ENCODE measurements around the gene ZEB1. TPM values are rescaled to one million over a fixed set of nuclear protein-coding genes. Genes with fewer than 3 reads are reported as not detected.
"Not testable (repeated sequence)": the region's sequence is repeated elsewhere in the genome, so short reads cannot be mapped to it uniquely, and the experiment has no call there.

The ZEB1 gene
- total and polyA plus RNA-seq, 3 experiments from 2014 or later, result 34.7 to 38.0 (median 37.3) TPM

- Mint-ChIP-seq H3K9me3 (no peaks in the 10 kb centered on the region), H3K27me3 (no peaks in the 10 kb centered on the region), H3K27ac (no peak overlapping the region), H3K36me3 (peaks cover 0 to 5% (median 4%) of the 10 kb centered on the region in 3 donors), H3K4me1 (peaks cover 61 to 93% (median 87%) of the 10 kb centered on the region in 3 donors), H3K4me3 (no peak overlapping the region)
- no peak overlapping the region for H3K27ac ChIP-seq (ENCODE audit: low read depth, low read length)
- no peaks in the 10 kb centered on the region for H3K4me1 ChIP-seq (ENCODE audit: insufficient read depth, low read length)
- H3K27me3 ChIP-seq (ENCODE audit: insufficient read depth, low read length, poor library complexity, severe bottlenecking), result no peaks in the 10 kb centered on the region
- POLR2A ChIA-PET, result no interaction called here
- no peak for DNase-seq
- H3K9me3 ChIP-seq (ENCODE audit: low read length), result no peaks in the 10 kb centered on the region
- H3K36me3 ChIP-seq (ENCODE audit: insufficient read depth, low read length), result no peaks in the 10 kb centered on the region
- H3K4me3 ChIP-seq (ENCODE audit: low read length), result no peak overlapping the region
- CTCF ChIA-PET, result no interaction called here
Measured at GRCh38 chr10:31419394-31420063, 100.5 kb downstream of the ZEB1 start.

GRCh38 chr10:31421322-31421721, 102.3 kb downstream of the ZEB1 start:
- Histone ChIP-seq H3K9me3 (ENCODE audit: low read length) (no peaks in the 10 kb centered on the region), H3K27ac (ENCODE audit: low read depth, low read length) (no peak overlapping the region), H3K4me1 (ENCODE audit: insufficient read depth, low read length) (no peaks in the 10 kb centered on the region), H3K27me3 (ENCODE audit: insufficient read depth, low read length, poor library complexity, severe bottlenecking) (no peaks in the 10 kb centered on the region), H3K4me3 (ENCODE audit: low read length) (no peak overlapping the region), H3K36me3 (ENCODE audit: insufficient read depth, low read length) (no peaks in the 10 kb centered on the region)
- H3K27ac Mint-ChIP-seq, result no peak overlapping the region
- ChIA-PET POLR2A (interaction anchor here (0.7 kb wide), 1 partner anchor 325 kb away, joined by 3 read pairs; no protein-coding TSS in a partner anchor), CTCF (no interaction called here)
- H3K4me3 Mint-ChIP-seq, result no peak overlapping the region
- no peak for DNase-seq
- no peaks in the 10 kb centered on the region for H3K27me3 Mint-ChIP-seq
- H3K36me3 Mint-ChIP-seq, result peaks cover 0 to 7% (median 4%) of the 10 kb centered on the region in 3 donors
- no peaks in the 10 kb centered on the region for H3K9me3 Mint-ChIP-seq
- H3K4me1 Mint-ChIP-seq, result peaks cover 57 to 94% (median 87%) of the 10 kb centered on the region in 3 donors

- CTCF ChIA-PET, result no interaction called here
- H3K9me3 ChIP-seq (ENCODE audit: low read length), result no peaks in the 10 kb centered on the region
Measured at GRCh38 chr10:31422634-31423033, 103.6 kb downstream of the ZEB1 start.

GRCh38 chr10:31424473-31424872, 105.5 kb downstream of the ZEB1 start:
- H3K9me3 Mint-ChIP-seq, result peaks cover 0 to 8% (median 0%) of the 10 kb centered on the region in 5 donors
- DNase-seq, result no peak
- peaks cover 4 to 25% (median 10%) of the 10 kb centered on the region in 3 donors for H3K36me3 Mint-ChIP-seq
- no peak overlapping the region for H3K4me3 Mint-ChIP-seq
- H3K36me3 ChIP-seq (ENCODE audit: insufficient read depth, low read length), result no peaks in the 10 kb centered on the region
- no peak overlapping the region for H3K4me3 ChIP-seq (ENCODE audit: low read length)
- H3K27me3 ChIP-seq (ENCODE audit: insufficient read depth, low read length, poor library complexity, severe bottlenecking), result no peaks in the 10 kb centered on the region
- CTCF ChIA-PET, result no interaction called here
- no peaks in the 10 kb centered on the region for H3K9me3 ChIP-seq (ENCODE audit: low read length)
- POLR2A ChIA-PET, result no interaction called here
- peak overlapping the region in 1 of 8 donors; percentile 3 for H3K27ac Mint-ChIP-seq
- H3K4me1 Mint-ChIP-seq, result peaks cover 61 to 94% (median 83%) of the 10 kb centered on the region in 3 donors
- H3K27me3 Mint-ChIP-seq, result no peaks in the 10 kb centered on the region
- H3K27ac ChIP-seq (ENCODE audit: low read depth, low read length), result no peak overlapping the region
- no peaks in the 10 kb centered on the region for H3K4me1 ChIP-seq (ENCODE audit: insufficient read depth, low read length)

More at GRCh38 chr10:31422634-31423033, 103.6 kb downstream of the ZEB1 start:
- DNase-seq, result no peak
- POLR2A ChIA-PET, result no interaction called here
- Histone ChIP-seq H3K27me3 (ENCODE audit: insufficient read depth, low read length, poor library complexity, severe bottlenecking) (no peaks in the 10 kb centered on the region), H3K27ac (ENCODE audit: low read depth, low read length) (no peak overlapping the region), H3K36me3 (ENCODE audit: insufficient read depth, low read length) (no peaks in the 10 kb centered on the region), H3K4me1 (ENCODE audit: insufficient read depth, low read length) (no peaks in the 10 kb centered on the region), H3K4me3 (ENCODE audit: low read length) (no peak overlapping the region)
- no peak overlapping the region for H3K27ac Mint-ChIP-seq
- no peaks in the 10 kb centered on the region for H3K27me3 Mint-ChIP-seq
- peak overlapping the region in 1 of 7 donors; percentile 30 for H3K4me3 Mint-ChIP-seq
- peaks cover 0 to 8% (median 7%) of the 10 kb centered on the region in 3 donors for H3K36me3 Mint-ChIP-seq
- no peaks in the 10 kb centered on the region for H3K9me3 Mint-ChIP-seq
- peaks cover 54 to 92% (median 82%) of the 10 kb centered on the region in 3 donors for H3K4me1 Mint-ChIP-seq

- no peaks in the 10 kb centered on the region for H3K27me3 ChIP-seq (ENCODE audit: insufficient read depth, low read length, poor library complexity, severe bottlenecking)
- CTCF ChIA-PET, result no interaction called here
- H3K9me3 ChIP-seq (ENCODE audit: low read length), result no peaks in the 10 kb centered on the region
- Mint-ChIP-seq H3K27me3 (no peaks in the 10 kb centered on the region), H3K27ac (no peak overlapping the region), H3K9me3 (peaks cover 0 to 8% (median 0%) of the 10 kb centered on the region in 5 donors), H3K36me3 (peaks cover 4 to 25% (median 10%) of the 10 kb centered on the region in 3 donors), H3K4me1 (peaks cover 51 to 83% (median 65%) of the 10 kb centered on the region in 3 donors), H3K4me3 (no peak overlapping the region)
- no peaks in the 10 kb centered on the region for H3K4me1 ChIP-seq (ENCODE audit: insufficient read depth, low read length)
- no peak overlapping the region for H3K27ac ChIP-seq (ENCODE audit: low read depth, low read length)
- DNase-seq, result no peak
- H3K36me3 ChIP-seq (ENCODE audit: insufficient read depth, low read length), result no peaks in the 10 kb centered on the region
- POLR2A ChIA-PET, result no interaction called here
- no peak overlapping the region for H3K4me3 ChIP-seq (ENCODE audit: low read length)
Measured at GRCh38 chr10:31426401-31426800, 107.4 kb downstream of the ZEB1 start.

GRCh38 chr10:31427334-31427733, 108.3 kb downstream of the ZEB1 start:
- H3K4me3 Mint-ChIP-seq; H3K4me3 ChIP-seq (ENCODE audit: low read length); DNase-seq; H3K9me3 ChIP-seq (ENCODE audit: low read length); H3K27me3 Mint-ChIP-seq; H3K27ac Mint-ChIP-seq; H3K9me3 Mint-ChIP-seq; H3K27me3 ChIP-seq (ENCODE audit: insufficient read depth, low read length, poor library complexity, severe bottlenecking); H3K27ac ChIP-seq (ENCODE audit: low read depth, low read length); H3K36me3 ChIP-seq (ENCODE audit: insufficient read depth, low read length); H3K4me1 ChIP-seq (ENCODE audit: insufficient read depth, low read length); POLR2A ChIA-PET: not testable (repeated sequence)
- Mint-ChIP-seq H3K4me1 (peaks cover 47 to 74% (median 57%) of the 10 kb centered on the region in 3 donors), H3K36me3 (peaks cover 4 to 21% (median 6%) of the 10 kb centered on the region in 3 donors)
- CTCF ChIA-PET, result interaction anchor here (1.0 kb wide), 1 partner anchor 11 kb away, joined by 4 read pairs; no protein-coding TSS in a partner anchor

- H3K36me3 ChIP-seq (ENCODE audit: insufficient read depth, low read length); H3K4me3 Mint-ChIP-seq; DNase-seq; H3K9me3 ChIP-seq (ENCODE audit: low read length); H3K27me3 Mint-ChIP-seq; H3K9me3 Mint-ChIP-seq; H3K4me1 ChIP-seq (ENCODE audit: insufficient read depth, low read length); H3K27ac ChIP-seq (ENCODE audit: low read depth, low read length); H3K4me3 ChIP-seq (ENCODE audit: low read length); H3K27me3 ChIP-seq (ENCODE audit: insufficient read depth, low read length, poor library complexity, severe bottlenecking); POLR2A ChIA-PET: not testable (repeated sequence)
- H3K36me3 Mint-ChIP-seq, result peaks cover 4 to 21% (median 5%) of the 10 kb centered on the region in 3 donors
- peak overlapping the region in 3 of 8 donors; percentile 4 to 47 (median 17) for H3K27ac Mint-ChIP-seq
- H3K4me1 Mint-ChIP-seq, result peaks cover 41 to 67% (median 46%) of the 10 kb centered on the region in 3 donors
- CTCF ChIA-PET, result interaction anchor here (1.0 kb wide), 1 partner anchor 13 kb away, joined by 4 read pairs; no protein-coding TSS in a partner anchor
Measured at GRCh38 chr10:31428499-31428898, 109.5 kb downstream of the ZEB1 start.

GRCh38 chr10:31431021-31431420, 112.0 kb downstream of the ZEB1 start:
- peaks cover 0 to 8% (median 0%) of the 10 kb centered on the region in 5 donors for H3K9me3 Mint-ChIP-seq

More at GRCh38 chr10:31431021-31431420, 112.0 kb downstream of the ZEB1 start:
- ChIA-PET POLR2A (no interaction called here), CTCF (no interaction called here)
- Histone ChIP-seq H3K4me1 (ENCODE audit: insufficient read depth, low read length) (no peaks in the 10 kb centered on the region), H3K9me3 (ENCODE audit: low read length) (no peaks in the 10 kb centered on the region), H3K27ac (ENCODE audit: low read depth, low read length) (no peak overlapping the region), H3K27me3 (ENCODE audit: insufficient read depth, low read length, poor library complexity, severe bottlenecking) (no peaks in the 10 kb centered on the region), H3K4me3 (ENCODE audit: low read length) (no peak overlapping the region), H3K36me3 (ENCODE audit: insufficient read depth, low read length) (no peaks in the 10 kb centered on the region)
- peaks cover 6 to 28% (median 12%) of the 10 kb centered on the region in 3 donors for H3K36me3 Mint-ChIP-seq
- no peak overlapping the region for H3K4me3 Mint-ChIP-seq
- H3K27ac Mint-ChIP-seq, result no peak overlapping the region
- peaks cover 34 to 62% (median 45%) of the 10 kb centered on the region in 3 donors for H3K4me1 Mint-ChIP-seq
- DNase-seq, result no peak
- no peaks in the 10 kb centered on the region for H3K27me3 Mint-ChIP-seq

Data from CD8-positive, alpha-beta memory T cell (primary cell).